Small intestine (tissue), 16 donors: ENCODE results near the gene SLC6A17. TPM values are rescaled to one million over a fixed set of nuclear protein-coding genes. Genes with fewer than 3 reads are reported as not detected.
A peak's percentile ranks its signal among the peaks of the same experiment; 100 is the strongest.

Experiments used
- DNase-seq, 2 donors: peaks; one replicate each; pipeline versions ENCODE4 v3.0.0 to v3.0.0-alpha.2; 2013
- FAIRE-seq: peaks from 2 replicates; lab custom pipeline; 2012; peaks lifted over from hg19 to GRCh38; lab: Jason Lieb, UNC
- H3K27ac ChIP-seq, 3 donors: one replicate each; pipeline ENCODE4 v1.5.1; 2013; ENCODE audit warnings: low read length in 2 of 3, mild to moderate bottlenecking in 2 of 3, control low read depth in 1 of 3, inconsistent platforms in 1 of 3, low read depth in 1 of 3, moderate library complexity in 1 of 3
- H3K27me3 ChIP-seq, 3 donors: one replicate each; pipeline ENCODE4 v1.6.1; 2013; ENCODE audit warnings: low read length in 3 of 3, inconsistent platforms in 1 of 3; ENCODE audit not compliant: control insufficient read depth in 3 of 3, insufficient read depth in 3 of 3
- H3K36me3 ChIP-seq, 3 donors: one replicate each; pipeline ENCODE4 v1.6.1; 2013; ENCODE audit warnings: low read length in 3 of 3, inconsistent platforms in 1 of 3, low read depth in 1 of 3, mild to moderate bottlenecking in 1 of 3, moderate library complexity in 1 of 3; ENCODE audit not compliant: control insufficient read depth in 3 of 3, insufficient read depth in 2 of 3
- H3K4me1 ChIP-seq, 3 donors: one replicate each; pipeline ENCODE4 v1.6.1; 2013; ENCODE audit warnings: low read length in 2 of 3, inconsistent platforms in 1 of 3, low read depth in 1 of 3, mild to moderate bottlenecking in 1 of 3, moderate library complexity in 1 of 3; ENCODE audit not compliant: control insufficient read depth in 3 of 3, insufficient read depth in 2 of 3
- H3K4me3 ChIP-seq, 3 donors: one replicate each; pipeline ENCODE4 v1.5.1; 2013; ENCODE audit warnings: low read length in 3 of 3, control low read depth in 1 of 3, inconsistent platforms in 1 of 3, low read depth in 1 of 3, mild to moderate bottlenecking in 1 of 3, moderate library complexity in 1 of 3
- H3K9me3 ChIP-seq, 2 donors: one replicate each; pipeline ENCODE4 v1.6.1; 2013; ENCODE audit warnings: low read depth in 1 of 2, low read length in 1 of 2; ENCODE audit not compliant: control insufficient read depth in 2 of 2, insufficient read depth in 1 of 2
- WGBS, 3 donors: extraction: QIAGEN DNeasy Blood & Tissue Kit; methylation state at CpG; one replicate each; pipeline ENCODE4 v1.1.7; 2013; 5-methylcytosine and 5-hydroxymethylcytosine counted together
- long read RNA-seq, 10 donors: transcript quantifications; one replicate each; lab custom pipeline, GENCODE V29; 2026
- polyA plus RNA-seq, 4 donors: library from polyadenylated mRNA; stranded (reverse) in 3 of 4; unstranded in 1 of 4; fragments of 200-250 nt in 3 of 4; fragments of 120-200 nt in 1 of 4; gene quantifications; one replicate each; pipeline versions ENCODE4 v1.2.1 to v1.2.3, GENCODE V29; 2013
- donor health status: healthy with polysubstance abuse.
- donor health status: control.
- donor health status: control.
- donor health status: Bipolar disorder and iron deficiency.
- donor health status: healthy.

Gene SLC6A17
- under 1 TPM in 2 of 4 donors, not detected in 2; under 0.01 to 0.49 TPM for polyA plus RNA-seq
- long read RNA-seq, donor 1 = 0 reads
- long read RNA-seq, donor 2 = 0 reads
- long read RNA-seq, donor 3 = 0 reads
- long read RNA-seq, donor 4 = 0 reads
- long read RNA-seq, donor 5 = 0 reads
- long read RNA-seq, donor 6 = 0 reads
- long read RNA-seq, donor 7 = 0 reads
- long read RNA-seq, donor 8 = 0 reads
- long read RNA-seq, donor 9 = 0 reads
- long read RNA-seq, donor 10 = 0 reads

DNA sequence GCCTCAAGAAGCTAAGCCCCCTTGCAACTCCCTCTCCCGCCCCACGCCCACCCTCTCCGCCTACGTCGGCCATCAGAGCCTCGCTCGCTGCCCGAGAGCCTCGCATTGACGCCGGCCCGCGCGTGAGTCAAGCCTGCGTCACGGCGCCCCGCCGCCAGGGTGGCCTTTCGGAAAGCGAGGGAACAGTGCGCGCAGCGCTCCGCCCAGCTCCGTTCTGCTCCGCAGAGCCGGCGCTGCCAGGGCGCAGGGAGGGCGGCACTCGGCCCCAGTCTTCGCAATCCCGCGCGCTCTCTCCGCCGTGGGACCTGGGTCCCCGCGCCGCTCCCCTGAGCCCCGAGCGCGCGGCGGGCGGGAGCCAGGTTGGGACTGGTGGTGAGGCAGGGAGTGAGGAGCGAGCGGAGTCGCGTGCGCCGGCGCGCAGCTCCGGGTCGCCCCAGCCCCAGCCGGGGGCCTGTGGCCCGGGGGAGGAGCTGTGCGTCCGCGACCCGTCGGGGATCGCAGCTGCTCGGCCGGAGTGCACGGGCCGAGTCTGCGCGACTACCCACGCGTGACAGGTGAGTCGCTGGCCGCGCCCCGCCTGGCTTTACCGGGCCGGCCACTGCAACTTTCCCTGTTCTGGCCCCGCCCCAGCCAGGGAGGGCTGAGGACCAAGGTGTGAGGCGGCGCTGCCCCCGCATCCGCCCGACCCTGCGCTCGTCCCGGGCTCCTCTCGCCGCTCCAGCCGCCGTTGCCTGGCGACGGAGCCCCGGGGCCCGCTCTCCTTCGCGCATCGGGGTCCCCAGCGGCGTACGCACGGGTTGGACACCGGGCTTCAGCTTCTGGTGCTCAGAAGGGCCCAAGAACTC, at the start of gene SLC6A17:
Gene SLC6A17, plus strand, starts transcription at position 165 of the 845 bp plus-strand sequence. CDS start 16,436 bp downstream, outside the sequence.
- Histone ChIP-seq H3K27me3 (peaks cover 7 to 68% (median 38%) of the 10 kb centered on the region in 3 donors), H3K36me3 (no peaks in the 10 kb centered on the region), H3K4me1 (no peaks in the 10 kb centered on the region), H3K4me3 (no peak within 1 kb of the TSS), H3K9me3 (no peaks in the 10 kb centered on the region), H3K27ac (no peak within 1 kb of the TSS)
- DNase-seq (peak in 1 of 2 donors; percentile 23), FAIRE-seq (no peak)
- 1 to 3% (median 3%) methylated on average over 65 to 104 of the region's 104 CpGs for WGBS, 3 donors

DNA sequence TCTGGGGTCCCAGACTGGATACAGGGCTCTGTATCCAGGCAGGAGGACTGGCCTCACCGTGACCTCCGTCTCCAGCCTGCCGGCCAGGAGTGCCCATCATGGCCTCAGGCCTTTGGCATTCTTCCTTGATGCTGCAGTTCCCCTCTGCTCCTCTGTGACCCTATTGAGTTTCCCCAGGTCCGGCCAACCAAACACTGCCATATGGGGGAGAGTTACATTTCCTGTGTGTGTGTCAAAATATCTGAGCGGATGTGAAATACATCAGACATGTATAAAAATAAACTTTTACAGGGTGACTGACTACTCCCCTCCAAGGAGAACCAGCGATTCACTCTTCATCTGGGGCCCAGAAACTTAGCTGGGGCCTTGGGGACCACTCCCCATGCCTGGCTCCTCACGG, 48.2 kb upstream of the SLC6A17 start:
- no peak overlapping the region for H3K27ac ChIP-seq
- H3K36me3 ChIP-seq = no peaks in the 10 kb centered on the region
- H3K9me3 ChIP-seq = no peaks in the 10 kb centered on the region
- peaks cover 0 to 14% (median 0%) of the 10 kb centered on the region in 3 donors for H3K27me3 ChIP-seq
- WGBS, 3 donors = 60 to 74% (median 61%) methylated on average over 7 of the region's 7 CpGs
- H3K4me3 ChIP-seq = no peak overlapping the region
- FAIRE-seq (no peak), DNase-seq (no peak)
- no peaks in the 10 kb centered on the region for H3K4me1 ChIP-seq

DNA sequence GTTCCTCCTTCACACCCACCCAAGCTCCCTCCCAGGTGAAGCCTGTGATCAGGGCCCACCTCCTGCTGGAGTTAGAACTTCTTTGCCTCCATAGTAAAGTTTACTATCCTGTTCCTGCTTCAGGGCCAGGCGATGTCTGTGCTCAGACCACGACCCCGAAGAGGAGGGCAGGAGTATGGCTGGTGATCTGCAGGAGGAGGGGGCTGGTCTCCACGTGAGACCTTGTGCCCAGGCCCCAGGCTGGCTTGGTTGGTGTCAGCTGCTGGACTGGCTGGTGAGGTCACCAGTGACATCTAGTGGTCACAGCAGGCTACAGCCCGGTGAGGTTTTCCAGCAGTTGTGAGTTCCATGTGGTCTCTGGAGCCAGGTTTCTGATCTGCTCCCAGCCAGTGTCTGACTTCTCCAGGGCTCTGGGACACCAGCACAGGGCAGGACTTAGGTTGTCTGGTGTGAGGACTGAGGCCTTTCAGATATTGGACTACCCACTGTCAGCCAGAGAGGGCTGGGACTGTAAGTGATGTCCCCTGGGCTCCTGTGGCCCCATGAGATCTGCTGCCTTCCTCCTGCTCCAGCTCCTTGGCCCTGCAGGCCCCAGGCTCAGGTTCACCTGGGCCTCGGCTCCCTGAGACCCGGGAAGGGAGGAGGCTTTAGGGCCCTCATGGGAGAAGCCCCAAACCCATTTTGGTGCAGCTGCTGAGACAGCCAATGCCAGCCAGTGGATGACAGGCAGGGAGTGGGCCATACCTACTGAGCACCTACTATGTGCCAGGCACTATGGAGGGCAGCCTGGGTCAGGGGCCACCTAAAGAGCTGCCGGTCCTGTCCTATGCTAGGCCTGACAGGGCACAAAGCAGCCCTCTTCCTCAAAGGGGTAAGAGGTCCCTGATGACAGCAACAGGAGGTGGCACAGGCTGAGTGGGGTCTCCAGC, 44.0 kb upstream of the SLC6A17 start:
- Histone ChIP-seq H3K36me3 (no peaks in the 10 kb centered on the region), H3K4me1 (no peaks in the 10 kb centered on the region), H3K27me3 (peaks cover 0 to 11% (median 0%) of the 10 kb centered on the region in 3 donors), H3K27ac (no peak overlapping the region), H3K4me3 (no peak overlapping the region), H3K9me3 (no peaks in the 10 kb centered on the region)
- DNase-seq (peak; percentile 66 to 75), FAIRE-seq (no peak)
- WGBS, 3 donors = 18 to 25% (median 19%) methylated on average over 8 of the region's 8 CpGs

DNA sequence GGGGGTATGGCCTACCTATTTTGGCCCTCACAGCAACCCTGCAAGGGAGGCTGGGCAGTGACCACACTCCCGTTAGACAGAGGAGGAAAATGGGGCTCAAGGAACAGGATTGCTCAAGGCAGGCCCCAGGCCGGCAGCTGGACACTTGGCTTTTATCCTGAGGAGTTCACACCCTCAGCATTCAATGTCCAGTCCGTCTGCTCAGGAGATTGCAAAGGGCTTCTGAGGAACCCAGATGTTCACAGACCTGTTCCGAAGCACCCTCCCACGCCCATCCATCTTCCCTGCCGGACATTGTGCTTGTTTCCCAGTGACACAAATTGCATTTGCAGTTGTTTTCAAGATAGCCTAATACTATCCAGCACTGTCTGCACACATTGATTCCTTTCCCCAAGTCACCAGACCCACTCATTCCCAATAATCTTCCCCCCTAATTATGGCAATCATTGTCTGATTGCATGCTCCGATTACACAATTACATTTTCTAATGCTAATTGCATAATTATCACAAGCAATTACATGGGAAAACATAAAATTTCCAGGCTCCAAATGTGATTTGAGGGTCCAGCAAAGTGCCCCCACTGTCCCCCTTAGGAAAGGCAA, 42.3 kb upstream of the SLC6A17 start:
- H3K27me3 ChIP-seq = peaks cover 0 to 11% (median 3%) of the 10 kb centered on the region in 3 donors
- no peak overlapping the region for H3K4me3 ChIP-seq
- 57 to 76% (median 70%) methylated on average over 7 of the region's 7 CpGs for whole genome bisulfite sequencing, 3 donors
- FAIRE-seq (no peak), DNase-seq (no peak)
- H3K36me3 ChIP-seq = no peaks in the 10 kb centered on the region
- no peaks in the 10 kb centered on the region for H3K4me1 ChIP-seq
- H3K27ac ChIP-seq = no peak overlapping the region
- no peaks in the 10 kb centered on the region for H3K9me3 ChIP-seq

DNA sequence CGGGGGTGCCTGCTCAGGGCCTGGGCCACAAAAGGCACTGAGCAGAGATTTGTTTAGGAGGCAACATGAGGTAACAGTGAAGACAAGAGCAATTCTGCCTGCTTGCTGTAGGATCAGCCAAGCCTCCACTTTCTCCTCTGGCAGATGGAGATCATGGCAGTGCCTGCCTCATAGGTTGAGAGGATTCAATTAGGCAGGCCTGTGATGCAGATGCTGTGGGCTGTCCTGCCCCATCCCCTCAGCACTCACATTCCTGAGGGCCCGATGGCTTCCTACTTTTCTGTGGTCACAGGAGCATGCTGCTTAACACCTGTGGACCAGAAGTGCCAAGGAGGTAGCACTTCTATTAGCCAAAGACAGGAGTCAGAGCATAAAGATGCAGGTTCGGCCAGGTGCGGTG, 39.2 kb upstream of the SLC6A17 start:
- Histone ChIP-seq H3K27ac (no peak overlapping the region), H3K36me3 (no peaks in the 10 kb centered on the region), H3K27me3 (peaks cover 0 to 31% (median 5%) of the 10 kb centered on the region in 3 donors), H3K4me3 (no peak overlapping the region), H3K9me3 (no peaks in the 10 kb centered on the region), H3K4me1 (no peaks in the 10 kb centered on the region)
- FAIRE-seq (no peak), DNase-seq (no peak)
- WGBS, 3 donors = 75 to 81% (median 76%) methylated on average over 4 of the region's 4 CpGs

DNA sequence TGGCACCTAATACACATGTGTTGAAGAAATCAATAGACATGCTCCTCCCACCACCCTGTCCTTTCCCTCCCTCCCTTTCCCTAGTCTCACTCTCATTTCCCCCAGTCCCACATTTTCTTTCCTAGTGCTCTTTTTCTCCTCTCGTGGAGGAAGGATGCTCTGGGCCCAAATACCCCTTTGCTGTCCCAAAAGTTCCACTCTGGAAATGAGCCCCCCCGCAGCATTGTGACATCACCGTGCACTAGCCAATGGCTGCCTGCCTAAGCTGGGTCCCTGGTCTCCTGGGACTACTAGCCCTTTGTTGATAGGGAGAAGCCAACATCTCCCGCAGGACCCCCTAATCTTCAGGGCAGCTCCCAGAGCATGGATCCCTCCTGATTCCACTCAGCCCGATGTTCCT, 38.2 kb upstream of the SLC6A17 start, which contains the start of gene UBL4B:
Gene UBL4B, plus strand, starts transcription at position 301 of the 400 bp plus-strand sequence. Its CDS starts 92 bp downstream, at position 393.
- Histone ChIP-seq H3K9me3 (no peaks in the 10 kb centered on the region), H3K4me1 (no peaks in the 10 kb centered on the region), H3K27ac (no peak within 1 kb of the TSS), H3K27me3 (peaks cover 0 to 36% (median 5%) of the 10 kb centered on the region in 3 donors), H3K36me3 (no peaks in the 10 kb centered on the region), H3K4me3 (no peak within 1 kb of the TSS)
- WGBS, 3 donors = 80 to 84% (median 82%) methylated on average over 5 of the region's 5 CpGs
- DNase-seq (no peak), FAIRE-seq (no peak)

DNA sequence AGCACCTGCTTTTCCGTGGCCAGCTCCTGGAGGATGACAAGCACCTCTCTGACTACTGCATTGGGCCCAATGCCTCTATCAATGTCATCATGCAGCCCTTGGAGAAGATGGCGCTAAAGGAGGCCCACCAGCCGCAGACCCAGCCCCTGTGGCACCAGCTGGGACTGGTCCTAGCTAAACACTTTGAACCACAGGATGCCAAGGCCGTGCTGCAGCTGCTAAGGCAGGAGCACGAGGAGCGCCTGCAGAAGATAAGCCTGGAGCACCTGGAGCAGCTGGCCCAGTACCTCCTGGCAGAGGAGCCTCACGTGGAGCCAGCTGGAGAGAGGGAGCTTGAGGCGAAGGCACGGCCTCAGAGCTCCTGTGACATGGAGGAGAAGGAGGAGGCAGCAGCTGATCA, 37.6 kb upstream of the SLC6A17 start:
- no peaks in the 10 kb centered on the region for H3K9me3 ChIP-seq
- 20 to 51% (median 29%) methylated on average over 7 to 9 of the region's 9 CpGs for WGBS, 3 donors
- peaks cover 0 to 36% (median 5%) of the 10 kb centered on the region in 3 donors for H3K27me3 ChIP-seq
- no peak overlapping the region for H3K27ac ChIP-seq
- no peaks in the 10 kb centered on the region for H3K36me3 ChIP-seq
- H3K4me1 ChIP-seq = no peaks in the 10 kb centered on the region
- DNase-seq (no peak), FAIRE-seq (no peak)
- H3K4me3 ChIP-seq = no peak overlapping the region
